Measurements from ENCODE around the gene LRRIQ1. TPM values are rescaled to one million over a fixed set of nuclear protein-coding genes. Genes with fewer than 3 reads are reported as not detected.
A peak's percentile ranks its signal among the peaks of the same experiment; 100 is the strongest.

Gene LRRIQ1
- total RNA-seq, 1 donor from 2014 or later = 10.6 TPM

GRCh38 chr12:85065837-85066482, 29.8 kb downstream of the LRRIQ1 start:
- Mint-ChIP-seq H3K9me3 (ENCODE audit: unreplicated experiment) (no peaks in the 10 kb centered on the region), H3K4me1 (ENCODE audit: low read depth, unreplicated experiment) (no peaks in the 10 kb centered on the region), H3K27me3 (ENCODE audit: unreplicated experiment) (no peaks in the 10 kb centered on the region), H3K27ac (ENCODE audit: unreplicated experiment) (no peak overlapping the region), H3K36me3 (ENCODE audit: unreplicated experiment) (no peaks in the 10 kb centered on the region), H3K4me3 (ENCODE audit: unreplicated experiment) (no peak overlapping the region)
- TF ChIP-seq CTCF (IDR thresholded peaks at IDR 0.05; ENCODE audit: partially characterized antibody, unreplicated experiment) = no peak
- DNase-seq = no peak

- Mint-ChIP-seq H3K27me3 (ENCODE audit: unreplicated experiment) (no peaks in the 10 kb centered on the region), H3K4me3 (ENCODE audit: unreplicated experiment) (no peak overlapping the region), H3K27ac (ENCODE audit: unreplicated experiment) (no peak overlapping the region), H3K9me3 (ENCODE audit: unreplicated experiment) (no peaks in the 10 kb centered on the region), H3K36me3 (ENCODE audit: unreplicated experiment) (no peaks in the 10 kb centered on the region), H3K4me1 (ENCODE audit: low read depth, unreplicated experiment) (no peaks in the 10 kb centered on the region)
- no peak for DNase-seq
- no peak for TF ChIP-seq CTCF (IDR thresholded peaks at IDR 0.05; ENCODE audit: partially characterized antibody, unreplicated experiment)
Observed at GRCh38 chr12:85072826-85073225, 36.7 kb downstream of the LRRIQ1 start.

GRCh38 chr12:85076688-85077430, 40.7 kb downstream of the LRRIQ1 start:
- no peak for DNase-seq
- TF ChIP-seq CTCF (IDR thresholded peaks at IDR 0.05; ENCODE audit: partially characterized antibody, unreplicated experiment) = peak; percentile 33
- Mint-ChIP-seq H3K4me3 (ENCODE audit: unreplicated experiment) (no peak overlapping the region), H3K4me1 (ENCODE audit: low read depth, unreplicated experiment) (no peaks in the 10 kb centered on the region), H3K36me3 (ENCODE audit: unreplicated experiment) (no peaks in the 10 kb centered on the region), H3K9me3 (ENCODE audit: unreplicated experiment) (no peaks in the 10 kb centered on the region), H3K27ac (ENCODE audit: unreplicated experiment) (no peak overlapping the region), H3K27me3 (ENCODE audit: unreplicated experiment) (no peaks in the 10 kb centered on the region)

GRCh38 chr12:85085066-85085465, 48.9 kb downstream of the LRRIQ1 start:
- Mint-ChIP-seq H3K9me3 (ENCODE audit: unreplicated experiment) (peaks cover 2% of the 10 kb centered on the region), H3K27me3 (ENCODE audit: unreplicated experiment) (no peaks in the 10 kb centered on the region), H3K27ac (ENCODE audit: unreplicated experiment) (no peak overlapping the region), H3K4me1 (ENCODE audit: low read depth, unreplicated experiment) (no peaks in the 10 kb centered on the region), H3K4me3 (ENCODE audit: unreplicated experiment) (no peak overlapping the region), H3K36me3 (ENCODE audit: unreplicated experiment) (peaks cover 6% of the 10 kb centered on the region)
- no peak for DNase-seq
- no peak for TF ChIP-seq CTCF (IDR thresholded peaks at IDR 0.05; ENCODE audit: partially characterized antibody, unreplicated experiment)

- Mint-ChIP-seq H3K27me3 (ENCODE audit: unreplicated experiment) (peaks cover 2% of the 10 kb centered on the region), H3K27ac (ENCODE audit: unreplicated experiment) (no peak overlapping the region), H3K36me3 (ENCODE audit: unreplicated experiment) (peaks cover 6% of the 10 kb centered on the region), H3K4me3 (ENCODE audit: unreplicated experiment) (no peak overlapping the region), H3K9me3 (ENCODE audit: unreplicated experiment) (peaks cover 2% of the 10 kb centered on the region), H3K4me1 (ENCODE audit: low read depth, unreplicated experiment) (no peaks in the 10 kb centered on the region)
- no peak for TF ChIP-seq CTCF (IDR thresholded peaks at IDR 0.05; ENCODE audit: partially characterized antibody, unreplicated experiment)
- DNase-seq = no peak
Observed at GRCh38 chr12:85089792-85090191, 53.6 kb downstream of the LRRIQ1 start.
